Spleen (tissue), 7 donors: ENCODE measurements around the gene CD300H.

Experiments used
- CTCF ChIP-seq, 11 experiments: fragments of 200-600 bp in 7 of 11; fragments of 450-650 bp in 4 of 11; sonication (generic) in 4 of 11; IDR thresholded peaks in 8 of 11; conservative IDR thresholded peaks in 3 of 11; 1 replicate in 7 of 11; 2 replicates in 4 of 11; pipeline versions ENCODE4 v1.4.0 to v1.8.0; 2016 to 2021; ENCODE audit warnings: antibody characterized with exemption in 11 of 11, inconsistent platforms in 4 of 11, mild to moderate bottlenecking in 1 of 11
- POLR2A ChIP-seq, 3 donors: fragments of 450-650 bp; IDR thresholded peaks; one replicate each; pipeline ENCODE4 v1.5.1; 2017; ENCODE audit warnings: antibody characterized with exemption in 3 of 3, mild to moderate bottlenecking in 1 of 3
- POLR2AphosphoS5 ChIP-seq, 3 donors: sonication (generic); formaldehyde crosslinking; IDR thresholded peaks; one replicate each; pipeline ENCODE4 v1.5.1; 2017; ENCODE audit warnings: antibody characterized with exemption in 3 of 3
- donor health status: DM: no; HTN: no; CAD: no; lungs with moderate emphysema.
- donor health status: DM: no; HTN: no; CAD: no.
- donor health status: DM: no; HTN: no; CAD: no.

- TF ChIP-seq CTCF (IDR thresholded peaks at IDR 0.05 in 8 of 11, conservative IDR thresholded peaks at IDR 0.05 in 3 of 11), result no peak
- no peak for TF ChIP-seq POLR2AphosphoS5 (IDR thresholded peaks at IDR 0.05)
- TF ChIP-seq POLR2A (IDR thresholded peaks at IDR 0.05), result no peak
These were observed 18.0 kb downstream of the CD300H start for GRCh38 chr17:74549343-74549742.
